G401.6 (cell line): ENCODE results near the gene ALKBH7.

Experiments
- FAIRE-seq: peaks from 2 replicates; lab custom pipeline; 2012; peaks lifted over from hg19 to GRCh38; lab: Jason Lieb, UNC

ALKBH7 gene

GRCh38 chr19:6402058-6402457 lies 29.5 kb downstream of the ALKBH7 start:
- FAIRE-seq: no peak

DNA sequence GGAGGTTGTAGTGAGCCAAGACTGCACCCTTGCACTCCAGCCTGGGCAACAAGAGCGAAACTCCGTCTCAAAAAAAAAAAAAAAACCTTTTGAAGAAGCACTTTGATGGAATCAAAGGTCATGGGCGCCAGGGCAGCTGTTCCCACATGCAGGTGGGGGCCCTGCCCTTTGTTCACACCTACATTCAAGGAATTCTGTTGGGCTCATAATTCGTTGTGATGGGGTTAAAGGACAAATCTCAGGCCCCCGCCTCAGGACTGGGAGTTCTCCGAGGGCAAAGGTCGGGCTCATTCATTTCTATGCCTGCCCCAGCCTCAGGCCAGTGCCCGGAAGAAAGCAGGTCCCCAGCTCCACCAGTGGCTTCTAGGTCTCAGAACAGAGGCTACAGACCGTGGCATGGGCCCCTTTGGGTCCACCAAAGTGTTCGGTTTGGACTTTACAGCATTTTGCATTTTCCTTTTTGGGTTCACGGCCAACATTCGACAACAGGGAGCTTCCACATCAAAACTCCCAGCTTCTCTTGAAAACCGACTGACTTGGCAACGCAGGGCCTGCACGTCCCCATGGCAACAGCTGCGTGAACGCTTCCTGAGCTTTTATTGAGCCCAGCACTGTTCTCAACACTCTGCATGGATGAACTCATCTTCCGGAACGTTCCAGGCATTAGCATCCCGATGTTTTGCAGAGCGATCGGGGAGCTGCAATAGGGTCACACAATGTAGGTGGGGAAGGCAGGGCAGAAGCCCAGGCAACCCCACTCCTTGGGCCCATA lies 30.4 kb downstream of the ALKBH7 start:
- FAIRE-seq: no peak

DNA sequence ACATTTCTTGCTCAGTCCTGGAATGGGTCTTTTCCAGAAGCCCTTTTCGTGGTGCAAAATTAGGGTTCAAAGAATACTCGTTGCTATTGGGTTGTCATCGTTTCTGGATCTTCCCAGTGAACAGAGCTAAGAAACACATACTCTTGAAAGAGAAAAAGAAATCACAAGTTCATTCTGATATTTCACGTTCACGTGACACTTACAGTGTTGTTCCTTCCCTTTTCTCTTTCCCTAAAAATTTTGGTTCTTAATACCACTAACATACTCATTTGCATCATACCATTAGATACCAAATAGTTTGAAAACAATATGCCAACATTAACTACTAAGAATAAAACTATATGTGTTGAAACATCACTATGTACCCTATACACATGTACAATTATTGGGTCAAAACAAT lies 33.8 kb downstream of the ALKBH7 start:
- FAIRE-seq: peak; percentile 83

GRCh38 chr19:6409346-6409745 lies 36.8 kb downstream of the ALKBH7 start:
- FAIRE-seq: no peak

- no peak for FAIRE-seq
Observed at GRCh38 chr19:6412061-6412446, 39.5 kb downstream of the ALKBH7 start.

DNA sequence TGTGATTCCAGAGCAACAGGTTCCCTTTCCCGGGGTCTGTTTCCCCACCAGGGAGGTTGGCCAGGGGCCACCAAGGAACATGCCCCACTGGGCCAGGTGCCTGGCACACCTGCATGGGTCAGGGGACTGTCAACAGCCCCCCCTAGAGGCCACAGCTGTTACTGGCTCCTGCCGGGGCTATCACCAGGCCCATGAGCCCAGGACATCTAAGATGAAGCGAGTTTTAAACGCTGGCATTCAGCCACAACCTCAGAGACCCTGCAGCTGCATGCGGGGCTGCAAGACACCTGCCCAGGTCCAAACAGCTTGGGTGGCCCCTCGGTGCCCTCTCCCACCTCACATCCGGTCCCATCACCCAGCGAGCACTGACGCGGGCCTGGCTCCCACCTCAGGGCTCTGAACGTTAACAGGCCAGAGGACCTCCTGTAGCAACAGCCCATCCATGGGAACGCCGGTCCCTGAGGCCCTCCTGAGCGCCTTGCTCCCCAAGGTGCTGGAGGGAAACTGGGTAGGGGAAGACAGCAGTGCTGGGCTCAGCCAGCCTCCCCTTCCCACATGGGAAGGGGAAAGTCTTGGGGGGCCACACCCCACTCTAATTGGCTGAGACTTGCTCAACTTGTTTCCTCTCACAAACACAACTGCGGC lies 40.0 kb downstream of the ALKBH7 start:
- no peak for FAIRE-seq

DNA sequence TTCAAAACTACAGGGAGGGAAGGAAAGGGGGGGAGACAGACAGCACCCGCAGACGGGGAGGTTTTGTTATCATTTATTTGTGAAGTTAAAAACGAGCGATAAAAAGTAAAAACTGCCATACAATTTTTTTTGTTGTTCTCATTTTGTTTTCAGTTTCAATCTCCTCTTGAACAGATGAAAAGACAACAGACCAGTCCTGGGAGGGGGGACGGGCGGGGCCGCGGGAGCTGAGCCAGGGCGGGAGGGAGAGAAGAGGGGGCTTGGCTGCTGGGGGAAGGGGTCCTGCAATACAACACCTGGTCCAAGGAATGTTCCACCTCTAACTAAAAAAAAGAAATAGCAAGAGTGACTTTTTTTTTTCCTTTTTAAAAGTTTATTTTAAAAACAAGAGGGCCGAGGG lies 40.7 kb downstream of the ALKBH7 start:
- no peak for FAIRE-seq

- peak; percentile 8 for FAIRE-seq
Observed at GRCh38 chr19:6413721-6414643, 41.4 kb downstream of the ALKBH7 start.

DNA sequence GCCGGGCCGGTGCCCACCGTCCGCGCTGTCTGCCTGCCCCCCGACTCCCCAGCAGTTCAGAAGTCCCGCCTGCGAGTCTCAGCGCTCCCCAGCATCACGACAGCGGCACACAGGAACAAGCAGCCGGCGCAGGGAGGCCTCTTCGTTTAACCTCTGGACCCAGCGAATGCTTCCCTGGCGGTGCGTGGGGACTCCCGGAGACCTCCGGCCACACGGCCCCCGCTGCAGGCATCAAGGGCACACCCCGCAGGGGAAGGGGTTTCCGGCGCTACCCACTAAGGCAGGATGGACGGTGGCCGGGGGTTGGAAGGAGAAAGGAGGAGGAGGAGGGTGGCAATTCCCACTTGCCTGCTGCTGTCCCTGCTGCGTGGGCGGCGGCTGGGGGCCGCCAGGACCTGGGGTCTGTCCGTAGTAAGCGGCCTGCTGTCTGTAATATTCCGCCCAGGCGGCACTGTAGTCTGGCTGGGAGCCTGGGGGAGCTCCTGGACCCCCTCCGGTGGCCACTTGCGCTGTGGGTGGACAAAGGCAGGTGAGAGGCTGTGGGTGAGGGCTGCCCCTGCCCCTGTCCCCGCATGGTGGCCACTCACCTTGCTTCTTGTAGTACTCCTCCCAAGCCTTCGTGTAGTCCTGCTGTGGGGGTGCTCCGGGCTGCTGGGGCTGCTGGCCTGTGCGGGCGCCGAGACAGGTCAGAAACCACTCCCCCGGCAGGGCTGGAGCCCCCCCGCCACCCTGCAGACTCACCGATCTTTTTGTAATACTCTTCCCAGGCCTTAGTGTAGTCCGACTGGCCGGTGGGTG lies 42.4 kb downstream of the ALKBH7 start:
- FAIRE-seq: no peak

GRCh38 chr19:6415591-6416190 lies 43.1 kb downstream of the ALKBH7 start:
- FAIRE-seq: no peak

GRCh38 chr19:6416658-6417405 lies 44.2 kb downstream of the ALKBH7 start:
- FAIRE-seq: no peak

- no peak for FAIRE-seq
Observed at GRCh38 chr19:6417713-6418561, 45.3 kb downstream of the ALKBH7 start.

DNA sequence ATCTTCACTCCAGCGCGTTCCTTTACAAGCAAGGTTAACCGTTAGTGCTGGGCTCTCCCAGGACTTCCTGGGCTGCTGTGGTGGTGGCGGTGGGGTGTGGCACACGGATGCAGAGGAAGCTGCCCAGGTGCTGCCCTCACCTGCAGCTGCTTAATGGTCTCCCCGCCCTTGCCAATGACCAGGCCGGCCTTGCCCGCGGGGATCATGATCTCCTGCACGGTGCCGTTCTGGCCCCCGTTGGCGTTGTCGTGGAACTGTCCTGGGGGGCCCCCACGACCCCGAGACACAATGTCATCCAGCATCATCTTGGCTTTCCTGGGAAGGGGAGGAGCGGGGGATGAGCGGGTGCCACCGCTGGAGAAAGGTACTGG lies 46.0 kb downstream of the ALKBH7 start:
- no peak for FAIRE-seq

DNA sequence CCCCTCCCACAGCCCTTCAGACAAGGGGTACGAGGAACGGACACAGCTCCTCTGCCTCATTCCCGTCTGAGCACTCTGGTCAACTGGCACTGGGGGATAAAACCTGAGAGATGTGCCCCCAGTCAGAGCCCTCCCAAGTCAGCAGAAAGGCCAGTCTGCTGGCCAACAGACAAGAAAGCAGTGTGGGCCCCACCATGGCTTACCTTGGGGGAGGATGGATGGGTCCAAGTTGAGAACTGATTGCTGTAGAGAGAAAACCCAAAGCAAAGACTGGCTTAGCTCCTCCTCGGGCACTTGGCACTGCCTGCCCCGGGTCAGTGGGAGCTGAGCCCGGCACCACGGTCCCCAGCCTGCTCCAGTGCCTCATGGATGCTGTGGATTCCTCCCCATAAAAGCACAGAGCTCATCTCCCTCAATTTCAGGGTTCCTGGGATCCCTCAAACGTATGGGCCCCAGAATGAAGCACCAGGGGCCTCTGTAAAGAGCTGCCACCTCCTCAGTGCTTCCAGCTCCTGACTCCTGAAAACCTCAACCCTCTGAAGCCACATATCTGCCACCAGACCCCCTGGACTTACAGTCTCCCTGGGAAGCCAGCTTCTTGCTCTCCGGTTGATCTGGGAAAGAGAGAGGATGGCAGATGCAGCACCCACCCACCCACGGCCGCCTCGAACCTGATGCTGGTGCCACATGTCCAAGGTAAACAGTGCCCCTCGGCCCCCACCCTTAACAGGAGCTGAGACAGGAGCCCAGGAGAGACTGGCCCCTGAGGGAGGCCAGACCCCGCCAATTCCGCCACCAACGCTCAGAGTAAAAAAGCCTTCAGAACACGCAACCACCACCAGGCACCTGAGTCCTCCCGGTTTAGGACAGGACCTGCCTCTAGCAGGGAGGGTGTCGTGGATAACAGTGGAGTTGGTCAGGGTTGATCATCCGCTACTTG lies 48.8 kb downstream of the ALKBH7 start:
- no peak for FAIRE-seq

DNA sequence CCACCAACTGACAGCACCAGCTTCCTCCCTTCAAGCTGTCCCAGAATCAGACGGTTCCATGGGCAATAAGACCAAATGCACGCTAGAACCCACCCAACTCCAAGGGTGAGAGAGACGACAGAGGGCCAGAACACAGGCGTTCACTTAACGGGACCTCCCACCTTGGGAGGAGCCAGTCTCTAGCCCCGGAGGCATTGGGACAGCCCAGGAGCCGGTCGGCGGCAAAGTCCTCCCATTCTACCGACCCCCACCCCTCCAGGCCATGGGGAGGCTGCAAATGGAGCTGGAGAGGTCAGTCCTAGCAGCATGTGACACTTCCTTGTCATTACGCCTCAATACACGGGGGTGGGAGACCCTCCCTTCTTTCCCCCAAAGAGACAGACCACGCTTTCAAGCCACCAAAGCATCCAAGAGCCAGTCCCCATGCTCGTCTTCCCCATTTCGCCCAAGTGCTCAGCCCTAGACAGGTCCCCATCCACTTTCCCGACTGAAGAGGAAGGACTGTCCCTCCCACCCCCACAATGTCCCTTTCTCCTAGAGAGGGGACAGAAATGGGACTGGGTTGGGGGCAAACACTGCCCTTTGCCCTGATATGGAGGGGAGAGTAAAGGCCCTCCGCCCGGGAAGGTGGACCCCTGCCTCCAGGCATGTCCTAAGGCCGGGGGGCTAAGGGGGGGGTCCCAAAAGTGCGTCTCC lies 51.1 kb downstream of the ALKBH7 start:
- peak; percentile 65 for FAIRE-seq

DNA sequence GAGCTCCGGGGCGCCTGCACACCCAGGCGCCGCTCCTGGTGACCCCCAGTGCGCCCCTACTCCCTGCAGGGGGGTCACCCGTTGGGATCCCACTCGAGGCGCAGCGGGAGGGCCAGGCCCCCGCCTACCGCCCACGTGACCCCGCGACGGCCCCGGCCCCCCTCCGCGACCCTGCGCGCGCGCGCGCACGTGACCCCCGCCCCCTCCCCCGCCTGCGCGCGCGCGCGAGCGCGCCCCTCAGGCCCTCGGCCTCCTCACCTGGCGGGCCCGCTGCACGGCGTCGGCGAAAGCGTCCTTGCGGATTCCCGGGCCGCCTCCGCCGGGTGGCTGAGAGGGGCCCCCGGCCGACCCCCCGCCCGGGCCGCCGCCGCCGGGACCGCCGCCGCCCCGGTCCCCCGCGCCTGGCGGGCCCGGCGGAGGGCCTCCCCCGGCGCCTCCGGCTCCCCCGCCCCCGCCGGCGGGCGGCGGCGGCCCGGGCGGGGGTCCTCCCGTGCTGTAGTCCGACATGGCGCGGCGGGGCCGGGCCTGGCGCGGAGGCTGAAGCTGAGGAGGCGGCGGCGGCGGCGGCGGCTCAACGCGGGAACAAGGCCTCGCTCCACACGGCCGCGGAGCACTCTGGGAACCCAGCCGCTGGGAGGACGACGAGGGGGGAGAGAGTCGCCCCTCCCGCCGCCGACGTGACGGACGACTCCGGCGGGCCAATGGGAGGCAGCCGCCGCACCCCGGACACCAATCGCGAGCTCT lies 51.8 kb downstream of the ALKBH7 start, which contains the start of gene KHSRP:
Gene KHSRP, minus strand, starts transcription at position 617 of the 744 bp plus-strand sequence. Its CDS starts 110 bp downstream, at position 507.
- FAIRE-seq: no peak
